ENCODE results near the gene TSPAN8. TPM values are rescaled to one million over a fixed set of nuclear protein-coding genes. Genes with fewer than 3 reads are reported as not detected.

The TSPAN8 gene
- total RNA-seq, 4 donors from 2014 or later, result 4.7 to 36.3 (median 12.1) TPM

GRCh38 chr12:71092290-71092689 is 65.5 kb downstream of the TSPAN8 start:
- no peak for TF ChIP-seq CTCF (IDR thresholded peaks at IDR 0.05; ENCODE audit: low read depth)

- TF ChIP-seq CTCF (IDR thresholded peaks at IDR 0.05; ENCODE audit: low read depth), result no peak
Measured at GRCh38 chr12:71090971-71091370, 66.8 kb downstream of the TSPAN8 start.

- TF ChIP-seq CTCF (IDR thresholded peaks at IDR 0.05; ENCODE audit: low read depth), result no peak
Measured at GRCh38 chr12:71085575-71085974, 72.2 kb downstream of the TSPAN8 start.

GRCh38 chr12:71075743-71076142 is 82.1 kb downstream of the TSPAN8 start:
- no peak for TF ChIP-seq CTCF (IDR thresholded peaks at IDR 0.05; ENCODE audit: low read depth)

Other genes starting within 250 kb of the TSPAN8 start
- 1 to 10 TPM in 2 of 4 donors, not detected in 2; 1.3 to 1.5 TPM for gene PTPRR, start 237.3 kb downstream of the TSPAN8 start, total RNA-seq

Measured in subcutaneous adipose tissue (tissue), 4 donors.